Measurements from ENCODE around the gene ANKRD13A. TPM values are rescaled to one million over a fixed set of nuclear protein-coding genes. Genes with fewer than 3 reads are reported as not detected.
A peak's percentile ranks its signal among the peaks of the same experiment; 100 is the strongest.

Gene ANKRD13A
- total and polyA plus RNA-seq, 2 of the 13 experiments (the other 11 are each of a cell fraction or from before 2014, with no cell fraction given), result 34.1 to 41.6 TPM

GRCh38 chr12:110042264-110042663 lies 43.0 kb downstream of the ANKRD13A start:
- Histone ChIP-seq H3K27me3 (ENCODE audit: control insufficient read depth in 1 of 2, insufficient read depth in 2 of 2, low read length in 2 of 2) (no peaks in the 10 kb centered on the region), H3K79me2 (ENCODE audit: insufficient read depth, low read length) (peaks cover 28% of the 10 kb centered on the region), H3K9me3 (ENCODE audit: low read length) (no peaks in the 10 kb centered on the region), H3K9ac (ENCODE audit: insufficient read depth, low read depth, low read length) (no peak overlapping the region; the same call in 1 of the 2 replicates), H3K4me2 (ENCODE audit: low read depth, low read length) (no peak overlapping the region), H3K27ac (ENCODE audit: extremely low read length, insufficient read depth, low read length) (peak overlapping the region; percentile 96), H4K20me1 (ENCODE audit: insufficient read depth, low read length) (no peaks in the 10 kb centered on the region), H3K4me1 (ENCODE audit: insufficient read depth, low read length) (peaks cover 79% of the 10 kb centered on the region), H2AFZ (ENCODE audit: low read length) (no peak overlapping the region), H3K4me3 (replicated peaks in 1 of 3; ENCODE audit: insufficient read depth in 1 of 3, low read depth in 2 of 3, low read length in 3 of 3) (no peak overlapping the region), H3K36me3 (replicated peaks in 1 of 2; ENCODE audit: control insufficient read depth in 1 of 2, insufficient read depth in 2 of 2, low read length in 2 of 2) (peaks cover 8 to 24% of the 10 kb centered on the region in 2 experiments)
- 0 out of 2 replicates have a peak, but pooled peaks have one; percentile 25 for TF ChIP-seq HOXA5 (CRISPR knock-in tag; IDR thresholded peaks at IDR 0.05)
- no peak for TF ChIP-seq TEAD3 (CRISPR knock-in tag; optimal IDR thresholded peaks at IDR 0.05; ENCODE audit: borderline replicate concordance)
- TF ChIP-seq SALL2 (CRISPR knock-in tag; IDR thresholded peaks at IDR 0.05), result no peak
- no peak for TF ChIP-seq ELF1 (CRISPR knock-in tag; IDR thresholded peaks at IDR 0.05)
- TF ChIP-seq ZNF644 (CRISPR knock-in tag; IDR thresholded peaks at IDR 0.05; ENCODE audit: low read depth), result 0 out of 2 replicates have a peak, but pooled peaks have one; percentile 7
- no TSS peak for BruUV-seq (replicated peaks)
- DNase-seq (ENCODE audit: low spot score), result peak; percentile 26
- CTCF ChIA-PET (ENCODE audit: low intra/inter-chr PET ratio, low total read pairs), result interaction anchor here (2.3 kb wide), 1 partner anchor 58 kb away, joined by 11 read pairs; no protein-coding TSS in a partner anchor
- intact Hi-C loops (cut with micrococcal nuclease; ENCODE audit: unreplicated experiment) (no loop called here), in situ Hi-C loops (cut with HindIII; ENCODE audit: extremely low pct_ligation_motif_present, low pct_unique_long_range_greater_than_20kb) (no loop called here)
- FAIRE-seq, result no peak
- ATAC-seq, result no peak
- WGBS (ENCODE audit: low lambda C conversion rate), result 94% methylated on average over 3 of the region's 3 CpGs
- POLR2A ChIA-PET, result interaction anchor here (0.9 to 1.4 kb wide), 4 partner anchors 18 to 49 kb away, joined by 3 to 6 read pairs (median 5); partner anchors contain the start of gene ANKRD13A

GRCh38 chr12:110046451-110047187 lies 47.4 kb downstream of the ANKRD13A start:
- Histone ChIP-seq H3K4me2 (ENCODE audit: low read depth, low read length) (peak overlapping the region; percentile 83), H3K36me3 (replicated peaks in 1 of 2; ENCODE audit: control insufficient read depth in 1 of 2, insufficient read depth in 2 of 2, low read length in 2 of 2) (peaks cover under 1 to 10% of the 10 kb centered on the region in 2 experiments), H2AFZ (ENCODE audit: low read length) (no peak overlapping the region), H3K27me3 (ENCODE audit: control insufficient read depth in 1 of 2, insufficient read depth in 2 of 2, low read length in 2 of 2) (no peaks in the 10 kb centered on the region), H3K4me1 (ENCODE audit: insufficient read depth, low read length) (peaks cover 44% of the 10 kb centered on the region), H3K9me3 (ENCODE audit: low read length) (no peaks in the 10 kb centered on the region), H3K27ac (ENCODE audit: extremely low read length, insufficient read depth, low read length) (peak overlapping the region; percentile 77), H3K4me3 (replicated peaks in 1 of 3; ENCODE audit: insufficient read depth in 1 of 3, low read depth in 2 of 3, low read length in 3 of 3) (peak overlapping the region; percentile 73 to 90 (median 89); a peak in 5 of 6 replicates), H4K20me1 (ENCODE audit: insufficient read depth, low read length) (no peaks in the 10 kb centered on the region), H3K79me2 (ENCODE audit: insufficient read depth, low read length) (peaks cover 32% of the 10 kb centered on the region), H3K9ac (ENCODE audit: insufficient read depth, low read depth, low read length) (peak overlapping the region; percentile 82)
- no peak for TF ChIP-seq EED (CRISPR knock-in tag; IDR thresholded peaks at IDR 0.05)
- peak; percentile 67 for TF ChIP-seq CEBPB (IDR thresholded peaks at IDR 0.05; ENCODE audit: borderline replicate concordance, low read depth, low read length)
- TF ChIP-seq PATZ1 (CRISPR knock-in tag; IDR thresholded peaks at IDR 0.05), result peak; percentile 10; the same call in 1 of the 2 replicates
- TF ChIP-seq NR2F6 (IDR thresholded peaks at IDR 0.05), result no peak
- TF ChIP-seq NR2F6 (CRISPR knock-in tag; IDR thresholded peaks at IDR 0.05), result no peak
- peak in 1 of 2 experiments; percentile 36; a peak in 1 of 4 replicates for TF ChIP-seq ATF4 (CRISPR knock-in tag; IDR thresholded peaks at IDR 0.05)
- no peak for TF ChIP-seq POLR2AphosphoS5 (IDR thresholded peaks at IDR 0.05; ENCODE audit: low read depth, low read length)
- TF ChIP-seq CEBPG (CRISPR knock-in tag; IDR thresholded peaks at IDR 0.05), result peak; percentile 56
- peak; percentile 78 for FAIRE-seq
- no peak for ATAC-seq
- in situ Hi-C loops (cut with HindIII; ENCODE audit: extremely low pct_ligation_motif_present, low pct_unique_long_range_greater_than_20kb) (no loop called here), intact Hi-C loops (cut with micrococcal nuclease; ENCODE audit: unreplicated experiment) (no loop called here)
- ChIA-PET POLR2A (interaction anchor here (0.7 to 2.1 kb wide), 6 partner anchors 11 to 47 kb away, joined by 3 to 12 read pairs (median 4); partner anchors contain the start of gene ANKRD13A), CTCF (ENCODE audit: low intra/inter-chr PET ratio, low total read pairs) (no interaction called here)
- peak; percentile 35 for DNase-seq (ENCODE audit: low spot score)
- no TSS peak for BruUV-seq (replicated peaks)
- 52% methylated on average over 8 of the region's 8 CpGs for WGBS (ENCODE audit: low lambda C conversion rate)

Measured in HepG2 (cell line).